Measurements from ENCODE around the gene ATF7. TPM values are rescaled to one million over a fixed set of nuclear protein-coding genes. Genes with fewer than 3 reads are reported as not detected.
A peak's percentile ranks its signal among the peaks of the same experiment; 100 is the strongest.

ATF7 gene
- total and polyA plus RNA-seq, 10 donors = 6.5 to 52.8 (median 35.4) TPM

GRCh38 chr12:53578783-53579182, 47.4 kb downstream of the ATF7 start:
- DNase-seq = no peak
- Histone ChIP-seq H3K9me3 (no peaks in the 10 kb centered on the region), H3K4me3 (no peak overlapping the region), H3K27ac (peak overlapping the region in 1 of 8 donors; percentile 18), H3K4me1 (peaks cover 0 to 44% (median 14%) of the 10 kb centered on the region in 6 donors), H3K27me3 (replicated peaks in 1 of 7) (no peaks in the 10 kb centered on the region), H3K36me3 (peaks cover 0 to 36% (median 0%) of the 10 kb centered on the region in 6 donors)
- intact Hi-C loops (cut with DNase I; ENCODE audit: low total_unique reads) = no loop called here
- TF ChIP-seq POLR2AphosphoS5 (IDR thresholded peaks at IDR 0.05) (no peak), POLR2A (IDR thresholded peaks at IDR 0.05) (no peak)
- TF ChIP-seq, protein P1, sequence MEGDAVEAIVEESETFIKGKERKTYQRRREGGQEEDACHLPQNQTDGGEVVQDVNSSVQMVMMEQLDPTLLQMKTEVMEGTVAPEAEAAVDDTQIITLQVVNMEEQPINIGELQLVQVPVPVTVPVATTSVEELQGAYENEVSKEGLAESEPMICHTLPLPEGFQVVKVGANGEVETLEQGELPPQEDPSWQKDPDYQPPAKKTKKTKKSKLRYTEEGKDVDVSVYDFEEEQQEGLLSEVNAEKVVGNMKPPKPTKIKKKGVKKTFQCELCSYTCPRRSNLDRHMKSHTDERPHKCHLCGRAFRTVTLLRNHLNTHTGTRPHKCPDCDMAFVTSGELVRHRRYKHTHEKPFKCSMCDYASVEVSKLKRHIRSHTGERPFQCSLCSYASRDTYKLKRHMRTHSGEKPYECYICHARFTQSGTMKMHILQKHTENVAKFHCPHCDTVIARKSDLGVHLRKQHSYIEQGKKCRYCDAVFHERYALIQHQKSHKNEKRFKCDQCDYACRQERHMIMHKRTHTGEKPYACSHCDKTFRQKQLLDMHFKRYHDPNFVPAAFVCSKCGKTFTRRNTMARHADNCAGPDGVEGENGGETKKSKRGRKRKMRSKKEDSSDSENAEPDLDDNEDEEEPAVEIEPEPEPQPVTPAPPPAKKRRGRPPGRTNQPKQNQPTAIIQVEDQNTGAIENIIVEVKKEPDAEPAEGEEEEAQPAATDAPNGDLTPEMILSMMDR (IDR thresholded peaks at IDR 0.05 in 8 of 11, conservative IDR thresholded peaks at IDR 0.05 in 3 of 11) = no peak
- 92 to 99% (median 93%) methylated on average over 5 of the region's 5 CpGs for WGBS, 5 donors

DNA sequence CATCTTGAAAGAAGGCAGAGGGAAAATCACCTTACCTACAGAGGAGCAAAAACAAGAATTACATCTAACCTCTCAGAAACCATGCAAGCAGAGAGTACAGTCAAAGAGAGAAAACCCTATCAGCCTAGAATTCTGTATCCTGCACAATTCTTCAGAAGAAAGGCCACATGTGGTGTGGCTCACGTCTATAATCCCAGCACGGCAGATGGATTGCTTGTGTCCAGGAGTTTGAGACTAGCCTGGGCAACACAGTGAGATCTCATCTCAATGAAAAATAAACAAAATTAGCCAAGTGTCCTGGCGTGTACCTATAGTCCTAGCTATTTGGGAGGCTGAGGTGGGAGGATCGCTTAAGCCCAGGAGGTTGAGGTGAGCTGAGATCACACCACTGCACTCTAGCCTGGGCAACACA, 48.2 kb downstream of the ATF7 start:
- no peak for TF ChIP-seq POLR2AphosphoS5 (IDR thresholded peaks at IDR 0.05)
- TF ChIP-seq, protein P1 (IDR thresholded peaks at IDR 0.05 in 8 of 11, conservative IDR thresholded peaks at IDR 0.05 in 3 of 11) = no peak
- Histone ChIP-seq H3K27ac (no peak overlapping the region), H3K4me1 (peaks cover 0 to 45% (median 14%) of the 10 kb centered on the region in 6 donors), H3K4me3 (no peak overlapping the region), H3K27me3 (replicated peaks in 1 of 7) (no peaks in the 10 kb centered on the region), H3K9me3 (no peaks in the 10 kb centered on the region), H3K36me3 (peaks cover 0 to 36% (median 0%) of the 10 kb centered on the region in 6 donors)
- WGBS, 5 donors = 76 to 90% (median 85%) methylated on average over 4 of the region's 4 CpGs
- intact Hi-C loops (cut with DNase I; ENCODE audit: low total_unique reads) = no loop called here
- DNase-seq = no peak

- TF ChIP-seq, protein P1 (IDR thresholded peaks at IDR 0.05 in 8 of 11, conservative IDR thresholded peaks at IDR 0.05 in 3 of 11) = no peak
- TF ChIP-seq POLR2A (IDR thresholded peaks at IDR 0.05) (no peak), POLR2AphosphoS5 (IDR thresholded peaks at IDR 0.05) (no peak)
- peak overlapping the region in 6 of 8 donors; percentile 2 to 75 (median 55) for H3K27ac ChIP-seq
- DNase-seq = no peak
- intact Hi-C loops (cut with DNase I; ENCODE audit: low total_unique reads) = no loop called here
- no peak overlapping the region for H3K4me3 ChIP-seq
- H3K4me1 ChIP-seq = peaks cover 0 to 68% (median 20%) of the 10 kb centered on the region in 6 donors
- H3K36me3 ChIP-seq = peaks cover 0 to 40% (median 0%) of the 10 kb centered on the region in 6 donors
- WGBS, 5 donors = 56 to 83% (median 66%) methylated on average over 3 of the region's 3 CpGs
- no peaks in the 10 kb centered on the region for H3K27me3 ChIP-seq (replicated peaks in 1 of 7)
- H3K9me3 ChIP-seq = no peaks in the 10 kb centered on the region
Measured at GRCh38 chr12:53575502-53576249, 50.5 kb downstream of the ATF7 start.

- WGBS, 5 donors = 63 to 79% (median 75%) methylated on average over 8 of the region's 8 CpGs
Measured at GRCh38 chr12:53572134-53572758, 53.9 kb downstream of the ATF7 start.

More at GRCh38 chr12:53572134-53572758, 53.9 kb downstream of the ATF7 start:
- Histone ChIP-seq H3K9me3 (no peaks in the 10 kb centered on the region), H3K36me3 (peaks cover 0 to 36% (median 0%) of the 10 kb centered on the region in 6 donors), H3K27me3 (replicated peaks in 1 of 7) (no peaks in the 10 kb centered on the region), H3K4me3 (no peak overlapping the region), H3K27ac (peak overlapping the region in 1 of 8 donors; percentile 54), H3K4me1 (peaks cover 4 to 76% (median 19%) of the 10 kb centered on the region in 6 donors)
- intact Hi-C loops (cut with DNase I; ENCODE audit: low total_unique reads) = no loop called here
- TF ChIP-seq POLR2AphosphoS5 (IDR thresholded peaks at IDR 0.05) = no peak
- TF ChIP-seq POLR2A (IDR thresholded peaks at IDR 0.05) = no peak
- TF ChIP-seq, protein P1 (IDR thresholded peaks at IDR 0.05 in 8 of 11, conservative IDR thresholded peaks at IDR 0.05 in 3 of 11) = no peak
- DNase-seq = no peak

Measured in spleen (tissue), 11 donors.